Neural cell (in vitro differentiated cells): ENCODE measurements around the gene PLET1. TPM values are rescaled to one million over a fixed set of nuclear protein-coding genes. Genes with fewer than 3 reads are reported as not detected.

Experiments used
- H2AFZ ChIP-seq: fragments of 200-600, 300-800 bp; sonication (generic), shearing (Covaris generic); 2 replicates; pipeline ENCODE4 v1.6.0; 2014; ENCODE audit warnings: low read depth, mild to moderate bottlenecking, antibody characterized with exemption, low read length, moderate library complexity
- H3F3A ChIP-seq: fragments of 200-600 bp; shearing (Covaris generic); 2 replicates; pipeline ENCODE4 v1.6.1; 2016; ENCODE audit warnings: mild to moderate bottlenecking, moderate library complexity, mixed read lengths, antibody characterized with exemption, low read length; ENCODE audit not compliant: insufficient read depth, poor library complexity, severe bottlenecking
- H3K27ac ChIP-seq: fragments of 200-600, 300-800 bp; sonication (generic), shearing (Covaris generic); 2 replicates; pipeline ENCODE4 v1.5.1; 2014; ENCODE audit warnings: mild to moderate bottlenecking, low read length, moderate library complexity
- H3K27me3 ChIP-seq: fragments of 300-800, 200-600 bp; sonication (generic), shearing (Covaris generic); 2 replicates; pipeline ENCODE4 v1.6.0; 2014; ENCODE audit warnings: mild to moderate bottlenecking, low read depth, low read length, moderate library complexity; ENCODE audit not compliant: insufficient read depth
- H3K36me3 ChIP-seq: fragments of 300-800, 200-600 bp; sonication (generic), shearing (Covaris generic); 2 replicates; pipeline ENCODE4 v1.5.1; 2014; ENCODE audit warnings: mild to moderate bottlenecking, antibody characterized with exemption, low read length, moderate library complexity; ENCODE audit not compliant: insufficient read depth
- H3K4me2 ChIP-seq: fragments of 300-800, 200-600 bp; sonication (generic), shearing (Covaris generic); 2 replicates; pipeline ENCODE4 v1.6.0; 2014; ENCODE audit warnings: mild to moderate bottlenecking, low read length
- H3K4me3 ChIP-seq: fragments of 300-800, 200-600 bp; sonication (generic), shearing (Covaris generic); 2 replicates; pipeline ENCODE4 v1.5.1; 2014; ENCODE audit warnings: mild to moderate bottlenecking, low read length, moderate library complexity
- H3K79me2 ChIP-seq: fragments of 200-600 bp; shearing (Covaris generic); replicated peaks from 2 replicates; pipeline ENCODE4 v1.6.0; 2014; ENCODE audit warnings: mild to moderate bottlenecking, low read length, moderate library complexity; ENCODE audit not compliant: insufficient read depth
- H3K9ac ChIP-seq: fragments of 300-800, 200-600 bp; sonication (generic), shearing (Covaris generic); 2 replicates; pipeline ENCODE4 v1.6.1; 2016; ENCODE audit warnings: mild to moderate bottlenecking, low read length, mixed read lengths
- H3K9me2 ChIP-seq: fragments of 200-600 bp; shearing (Covaris generic); 2 replicates; pipeline ENCODE4 v1.6.1; 2016; ENCODE audit warnings: mild to moderate bottlenecking, low read length, mixed read lengths; ENCODE audit not compliant: insufficient read depth
- H3K9me3 ChIP-seq: fragments of 200-600, 300-800 bp; sonication (generic), shearing (Covaris generic); 2 replicates; pipeline ENCODE4 v1.6.1; 2016; ENCODE audit warnings: mild to moderate bottlenecking, mixed run types, low read length, moderate library complexity, mixed read lengths
- H4K20me1 ChIP-seq: fragments of 200-600 bp; shearing (Covaris generic); 2 replicates; pipeline ENCODE4 v1.6.1; 2016; ENCODE audit warnings: mild to moderate bottlenecking, mixed run types; ENCODE audit not compliant: insufficient read depth
- CTCF ChIP-seq: fragments of 450-650 bp; IDR thresholded peaks from 2 replicates; pipeline ENCODE4 v1.5.1; 2014; ENCODE audit warnings: antibody characterized with exemption, mild to moderate bottlenecking, moderate library complexity; ENCODE audit not compliant: poor library complexity, severe bottlenecking
- EP300 ChIP-seq: fragments of 450-650 bp; conservative IDR thresholded peaks from 2 replicates; pipeline ENCODE4 v1.6.1; 2014; ENCODE audit warnings: antibody characterized with exemption, mild to moderate bottlenecking, moderate library complexity; ENCODE audit not compliant: poor library complexity, severe bottlenecking
- EZH2 ChIP-seq: fragments of 200-600, 300-800 bp; shearing (Covaris generic), sonication (generic); IDR thresholded peaks from 2 replicates; pipeline ENCODE4 v1.6.1; 2014; ENCODE audit warnings: antibody characterized with exemption, low read length, borderline replicate concordance, mild to moderate bottlenecking; ENCODE audit not compliant: insufficient read depth, poor library complexity, severe bottlenecking
- MXI1 ChIP-seq: fragments of 450-650 bp; conservative IDR thresholded peaks from 2 replicates; pipeline ENCODE4 v1.6.1; 2014; ENCODE audit warnings: antibody characterized with exemption, mild to moderate bottlenecking; ENCODE audit not compliant: poor library complexity, severe bottlenecking
- POLR2AphosphoS5 ChIP-seq: IDR thresholded peaks from 2 replicates; pipeline ENCODE4 v1.6.1; 2012
- RAD21 ChIP-seq: fragments of 450-650 bp; conservative IDR thresholded peaks from 2 replicates; pipeline ENCODE4 v1.6.1; 2014; ENCODE audit warnings: antibody characterized with exemption, mild to moderate bottlenecking, moderate library complexity
- SMC3 ChIP-seq: fragments of 450-650 bp; conservative IDR thresholded peaks from 2 replicates; pipeline ENCODE4 v1.6.1; 2014; ENCODE audit warnings: antibody characterized with exemption, mild to moderate bottlenecking, moderate library complexity; ENCODE audit not compliant: poor library complexity
- TAF1 ChIP-seq: IDR thresholded peaks from 2 replicates; pipeline ENCODE4 v1.6.1; 2012; ENCODE audit warnings: low read depth
- polyA plus RNA-seq: library from polyadenylated mRNA; depleted of rRNA; stranded (reverse); fragments of >200 nt; gene quantifications from 2 replicates; pipeline ENCODE4 v1.2.3, GENCODE V29; 2014
- TF ChIP-seq, protein P1 (sequence below): IDR thresholded peaks from 2 replicates; pipeline ENCODE4 v1.6.1; 2012; ENCODE audit warnings: borderline replicate concordance

PLET1 gene
- polyA plus RNA-seq, 1 donor from 2014 or later = not detected

DNA sequence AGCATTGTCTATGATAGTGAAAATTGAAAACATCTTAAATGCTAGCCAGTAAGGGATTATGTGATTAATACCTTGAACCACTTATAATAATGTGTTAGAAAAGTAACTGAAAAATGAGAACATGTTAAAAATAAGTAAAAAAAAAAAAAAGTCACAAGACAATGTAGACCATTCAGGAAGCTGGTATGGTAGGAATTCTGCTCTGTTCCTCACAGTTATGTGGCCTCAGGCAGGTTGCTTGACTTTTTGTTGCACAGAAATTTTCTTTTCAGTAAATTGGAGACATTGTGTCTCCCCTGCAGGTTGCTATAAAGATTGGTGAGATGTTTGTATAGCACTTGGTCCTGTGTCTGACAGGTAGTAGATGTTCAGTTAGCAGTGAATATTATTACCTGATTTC, 17.3 kb upstream of the PLET1 start:
- Histone ChIP-seq H3K9me3 (no peaks in the 10 kb centered on the region), H3K4me2 (no peak overlapping the region), H2AFZ (no peak overlapping the region), H3K79me2 (no peaks in the 10 kb centered on the region), H3F3A (no peaks in the 10 kb centered on the region), H3K27ac (no peak overlapping the region), H3K36me3 (no peaks in the 10 kb centered on the region), H4K20me1 (no peaks in the 10 kb centered on the region), H3K27me3 (no peaks in the 10 kb centered on the region), H3K4me3 (no peak overlapping the region), H3K9me2 (no peaks in the 10 kb centered on the region), H3K9ac (no peak overlapping the region)
- TF ChIP-seq POLR2AphosphoS5 (no peak), EZH2 (no peak), SMC3 (no peak), CTCF (no peak)
- TF ChIP-seq, protein P1, sequence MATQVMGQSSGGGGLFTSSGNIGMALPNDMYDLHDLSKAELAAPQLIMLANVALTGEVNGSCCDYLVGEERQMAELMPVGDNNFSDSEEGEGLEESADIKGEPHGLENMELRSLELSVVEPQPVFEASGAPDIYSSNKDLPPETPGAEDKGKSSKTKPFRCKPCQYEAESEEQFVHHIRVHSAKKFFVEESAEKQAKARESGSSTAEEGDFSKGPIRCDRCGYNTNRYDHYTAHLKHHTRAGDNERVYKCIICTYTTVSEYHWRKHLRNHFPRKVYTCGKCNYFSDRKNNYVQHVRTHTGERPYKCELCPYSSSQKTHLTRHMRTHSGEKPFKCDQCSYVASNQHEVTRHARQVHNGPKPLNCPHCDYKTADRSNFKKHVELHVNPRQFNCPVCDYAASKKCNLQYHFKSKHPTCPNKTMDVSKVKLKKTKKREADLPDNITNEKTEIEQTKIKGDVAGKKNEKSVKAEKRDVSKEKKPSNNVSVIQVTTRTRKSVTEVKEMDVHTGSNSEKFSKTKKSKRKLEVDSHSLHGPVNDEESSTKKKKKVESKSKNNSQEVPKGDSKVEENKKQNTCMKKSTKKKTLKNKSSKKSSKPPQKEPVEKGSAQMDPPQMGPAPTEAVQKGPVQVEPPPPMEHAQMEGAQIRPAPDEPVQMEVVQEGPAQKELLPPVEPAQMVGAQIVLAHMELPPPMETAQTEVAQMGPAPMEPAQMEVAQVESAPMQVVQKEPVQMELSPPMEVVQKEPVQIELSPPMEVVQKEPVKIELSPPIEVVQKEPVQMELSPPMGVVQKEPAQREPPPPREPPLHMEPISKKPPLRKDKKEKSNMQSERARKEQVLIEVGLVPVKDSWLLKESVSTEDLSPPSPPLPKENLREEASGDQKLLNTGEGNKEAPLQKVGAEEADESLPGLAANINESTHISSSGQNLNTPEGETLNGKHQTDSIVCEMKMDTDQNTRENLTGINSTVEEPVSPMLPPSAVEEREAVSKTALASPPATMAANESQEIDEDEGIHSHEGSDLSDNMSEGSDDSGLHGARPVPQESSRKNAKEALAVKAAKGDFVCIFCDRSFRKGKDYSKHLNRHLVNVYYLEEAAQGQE = no peak

DNA sequence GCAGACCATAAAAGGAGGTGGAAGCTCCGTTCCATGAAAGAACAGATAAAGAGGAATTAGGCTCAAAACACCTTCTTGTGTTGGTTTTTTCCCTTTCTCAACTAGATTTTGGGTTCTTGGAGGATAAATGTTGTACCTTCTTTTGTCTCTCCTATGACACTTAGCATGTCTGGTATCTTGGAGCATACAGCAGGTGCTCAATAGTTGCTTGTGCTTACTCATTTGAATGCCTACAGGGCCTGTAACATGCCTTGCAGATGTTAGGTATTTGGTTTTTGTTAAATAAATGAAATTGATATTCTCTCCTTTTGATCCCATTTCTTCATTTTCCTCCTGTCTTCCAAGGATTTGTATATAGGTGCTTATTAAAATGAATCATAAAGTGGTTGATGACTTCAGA, 16.4 kb upstream of the PLET1 start:
- Histone ChIP-seq H3K9ac (no peak overlapping the region), H3K36me3 (no peaks in the 10 kb centered on the region)
- TF ChIP-seq, protein P1 = no peak
- TF ChIP-seq EZH2 (no peak), MXI1 (no peak), TAF1 (no peak), POLR2AphosphoS5 (no peak), EP300 (no peak), RAD21 (no peak), CTCF (no peak), SMC3 (no peak)

More for the DNA sequence above, 16.4 kb upstream of the PLET1 start:
- no peak overlapping the region for H3K4me3 ChIP-seq
- H3K79me2 ChIP-seq = no peaks in the 10 kb centered on the region
- no peaks in the 10 kb centered on the region for H3F3A ChIP-seq
- H3K27me3 ChIP-seq = no peaks in the 10 kb centered on the region
- no peaks in the 10 kb centered on the region for H3K9me2 ChIP-seq
- no peak overlapping the region for H3K4me2 ChIP-seq
- no peaks in the 10 kb centered on the region for H4K20me1 ChIP-seq
- no peak overlapping the region for H2AFZ ChIP-seq
- H3K27ac ChIP-seq = no peak overlapping the region
- no peaks in the 10 kb centered on the region for H3K9me3 ChIP-seq
